ENCODE data around the gene FRG2.
"Not testable (repeated sequence)": the region's sequence is repeated elsewhere in the genome, so short reads cannot be mapped to it uniquely, and the experiment has no call there.

The FRG2 gene

GRCh38 chr4:190020790-190021717 is 6.0 kb downstream of the FRG2 start (continued):
- TF ChIP-seq PATZ1 (CRISPR knock-in tag; IDR thresholded peaks at IDR 0.05; ENCODE audit: borderline replicate concordance) (no peak), RARB (CRISPR knock-in tag; IDR thresholded peaks at IDR 0.05) (no peak)

- not testable (repeated sequence) for ATAC-seq
These were observed 7.1 kb downstream of the FRG2 start for GRCh38 chr4:190019859-190020463.

- no peak for TF ChIP-seq BACH2 (CRISPR knock-in tag; IDR thresholded peaks at IDR 0.05; ENCODE audit: borderline replicate concordance)
- TF ChIP-seq SNAI2 (CRISPR knock-in tag; IDR thresholded peaks at IDR 0.05): no peak
- no peak for TF ChIP-seq CSRNP3 (CRISPR knock-in tag; IDR thresholded peaks at IDR 0.05)
- no peak for TF ChIP-seq ZFP3 (CRISPR knock-in tag; IDR thresholded peaks at IDR 0.05)
- no peak for TF ChIP-seq ZFP30 (CRISPR knock-in tag; IDR thresholded peaks at IDR 0.05)
- TF ChIP-seq ZNF70 (CRISPR knock-in tag; IDR thresholded peaks at IDR 0.05): no peak
- TF ChIP-seq CREB5 (CRISPR knock-in tag; IDR thresholded peaks at IDR 0.05; ENCODE audit: low read depth): no peak
- no peak for TF ChIP-seq GLIS3 (CRISPR knock-in tag; IDR thresholded peaks at IDR 0.05)
- TF ChIP-seq RARB (CRISPR knock-in tag; IDR thresholded peaks at IDR 0.05): no peak
- no peak for TF ChIP-seq PPARA (CRISPR knock-in tag; IDR thresholded peaks at IDR 0.05; ENCODE audit: borderline replicate concordance)
- no peak for TF ChIP-seq PATZ1 (CRISPR knock-in tag; IDR thresholded peaks at IDR 0.05; ENCODE audit: borderline replicate concordance)
- TF ChIP-seq OSR1 (CRISPR knock-in tag; IDR thresholded peaks at IDR 0.05): no peak
- no peak for TF ChIP-seq TSHZ2 (CRISPR knock-in tag; IDR thresholded peaks at IDR 0.05)
- TF ChIP-seq POU6F1 (CRISPR knock-in tag; IDR thresholded peaks at IDR 0.05; ENCODE audit: borderline replicate concordance, low read depth): no peak
- TF ChIP-seq ARNTL (CRISPR knock-in tag; IDR thresholded peaks at IDR 0.05; ENCODE audit: borderline replicate concordance, low read depth): no peak
- TF ChIP-seq TCF4 (CRISPR knock-in tag; IDR thresholded peaks at IDR 0.05; ENCODE audit: borderline replicate concordance): no peak
- TF ChIP-seq ESRRG (CRISPR knock-in tag; IDR thresholded peaks at IDR 0.05): no peak
- no peak for TF ChIP-seq CSDC2 (CRISPR knock-in tag; IDR thresholded peaks at IDR 0.05)
- no peak for TF ChIP-seq TOX (CRISPR knock-in tag; IDR thresholded peaks at IDR 0.05; ENCODE audit: borderline replicate concordance)
- TF ChIP-seq ZNF8 (CRISPR knock-in tag; IDR thresholded peaks at IDR 0.05): no peak
- ATAC-seq: peak; percentile 11
These were observed 7.8 kb downstream of the FRG2 start for GRCh38 chr4:190019023-190019858.

All from SK-N-SH treated with all-trans-retinoic acid at 6 μM for 48 hours (cell line).